Sigmoid colon (tissue), 4 donors: ENCODE data around the gene PLD6.

Experiments used
- CTCF ChIP-seq, 4 experiments: fragments of 450-650 bp in 3 of 4; fragments of 200-600 bp in 1 of 4; IDR thresholded peaks; one replicate each; pipeline ENCODE4 v1.5.1; 2016 to 2019; ENCODE audit warnings: antibody characterized with exemption in 4 of 4, mild to moderate bottlenecking in 3 of 4, moderate library complexity in 2 of 4
- EP300 ChIP-seq, 4 donors: sonication (generic); formaldehyde crosslinking; IDR thresholded peaks; one replicate each; pipeline ENCODE4 v1.6.1; 2017; ENCODE audit warnings: antibody characterized with exemption in 4 of 4

GRCh38 chr17:17186551-17187505, 19.3 kb downstream of the PLD6 start:
- TF ChIP-seq CTCF (IDR thresholded peaks at IDR 0.05) = no peak
- TF ChIP-seq EP300 (IDR thresholded peaks at IDR 0.05) = no peak
